K562 (cell line): Measurements from ENCODE around the gene THAP9. TPM values are rescaled to one million over a fixed set of nuclear protein-coding genes. Genes with fewer than 3 reads are reported as not detected.

ENCODE experiments used
- BRD4 ChIP-seq: fragments of 200-600 bp; sonication (generic); IDR thresholded peaks from 2 replicates; pipeline ENCODE4 v1.6.1; 2017; ENCODE audit warnings: inconsistent platforms
- CBX1 ChIP-seq: sonication (generic); IDR thresholded peaks from 2 replicates; pipeline ENCODE4 v1.6.1; 2016; ENCODE audit warnings: antibody characterized with exemption, low read depth, mild to moderate bottlenecking
- CBX3 ChIP-seq, 2 experiments: IDR thresholded peaks; 1 replicate in 1 of 2; 2 replicates in 1 of 2; pipeline ENCODE4 v1.6.1; 2012; ENCODE audit warnings: inconsistent platforms in 2 of 2, low read length in 2 of 2, borderline replicate concordance in 1 of 2, control low read depth in 1 of 2
- FOSL1 ChIP-seq: fragments of 200-800 bp; sonication (Bioruptor generic); conservative IDR thresholded peaks from 2 replicates; pipeline ENCODE4 v1.6.1; 2016; ENCODE audit warnings: missing genetic modification characterization, missing compliant biosample characterization
- HMGN3 ChIP-seq: IDR thresholded peaks from 2 replicates; pipeline ENCODE4 v1.6.1; 2011; ENCODE audit warnings: borderline replicate concordance, low read depth, mild to moderate bottlenecking, mixed read lengths, low read length; ENCODE audit not compliant: insufficient read length; ENCODE audit errors: extremely low read depth
- MGA ChIP-seq: fragments of 450-650 bp; IDR thresholded peaks from 2 replicates; pipeline ENCODE4 v1.6.1; 2016; ENCODE audit warnings: mild to moderate bottlenecking, moderate library complexity
- MTF1 ChIP-seq: fragments of 250-450 bp; sonication (Bioruptor Pico); IDR thresholded peaks from 2 replicates; pipeline ENCODE4 v1.9.0; 2021; ENCODE audit warnings: moderate library complexity, mild to moderate bottlenecking, inconsistent platforms, borderline replicate concordance
- SMAD4 ChIP-seq: fragments of 250-450 bp; sonication (Bioruptor Pico); conservative IDR thresholded peaks from 2 replicates; pipeline ENCODE4 v1.8.0; 2021; ENCODE audit warnings: inconsistent platforms, mild to moderate bottlenecking, moderate library complexity
- TCF3 ChIP-seq: sonication (generic); formaldehyde crosslinking; IDR thresholded peaks from 2 replicates; pipeline ENCODE4 v1.4.0; 2020; ENCODE audit warnings: mild to moderate bottlenecking, missing genetic modification reagents
- ZNF316 ChIP-seq: fragments of 450-650 bp; IDR thresholded peaks from 2 replicates; pipeline ENCODE4 v1.6.1; 2016
- ZNF740 ChIP-seq, 3 experiments: fragments of 200-800 bp in 1 of 3; sonication (Bioruptor generic) in 1 of 3; sonication (generic) in 1 of 3; formaldehyde crosslinking in 1 of 3; IDR thresholded peaks; 2 replicates each; pipeline versions ENCODE4 v1.6.1 to v1.8.0; 2016 to 2022; ENCODE audit warnings: mild to moderate bottlenecking in 2 of 3, missing compliant biosample characterization in 2 of 3, missing genetic modification characterization in 2 of 3, missing genetic modification reagents in 1 of 3
- polyA plus RNA-seq, 8 experiments: library from polyadenylated mRNA; depleted of rRNA in 4 of 8; stranded (reverse) in 5 of 8; unstranded in 3 of 8; fragments of >200 nt; fragmentation: Nextera tagmentation in 2 of 8; fragmentation: Illumina TruSeq in 1 of 8; extraction: Ambion mirVana in 2 of 8; extraction: Trizol in 1 of 8; gene quantifications; 2 replicates each; pipeline versions ENCODE4 v1.2.1 to v1.2.3, GENCODE V29; 2011 to 2014; ENCODE audit warnings: inconsistent platforms in 1 of 8, missing spikeins in 1 of 8
- total RNA-seq, 7 experiments: library from RNA; depleted of rRNA in 6 of 7; stranded (reverse); fragments of >200 nt in 6 of 7; fragmentation: Illumina TruSeq in 2 of 7; extraction: Trizol in 2 of 7; gene quantifications; 2 replicates each; pipeline versions ENCODE4 v1.2.1 to v1.2.3, GENCODE V29; 2011 to 2021; ENCODE audit warnings: low replicate concordance in 1 of 7
- TF ChIP-seq, protein P1 (sequence below): fragments of 450-650 bp; conservative IDR thresholded peaks from 2 replicates; pipeline ENCODE4 v1.6.1; 2016; ENCODE audit warnings: missing genetic modification characterization, low read depth, mild to moderate bottlenecking, control low read depth, missing compliant biosample characterization

THAP9 gene
- total and polyA plus RNA-seq, 9 of the 15 experiments (the other 6 are each of a cell fraction or from before 2014, with no cell fraction given): 3.4 to 7.0 (median 5.4) TPM

DNA sequence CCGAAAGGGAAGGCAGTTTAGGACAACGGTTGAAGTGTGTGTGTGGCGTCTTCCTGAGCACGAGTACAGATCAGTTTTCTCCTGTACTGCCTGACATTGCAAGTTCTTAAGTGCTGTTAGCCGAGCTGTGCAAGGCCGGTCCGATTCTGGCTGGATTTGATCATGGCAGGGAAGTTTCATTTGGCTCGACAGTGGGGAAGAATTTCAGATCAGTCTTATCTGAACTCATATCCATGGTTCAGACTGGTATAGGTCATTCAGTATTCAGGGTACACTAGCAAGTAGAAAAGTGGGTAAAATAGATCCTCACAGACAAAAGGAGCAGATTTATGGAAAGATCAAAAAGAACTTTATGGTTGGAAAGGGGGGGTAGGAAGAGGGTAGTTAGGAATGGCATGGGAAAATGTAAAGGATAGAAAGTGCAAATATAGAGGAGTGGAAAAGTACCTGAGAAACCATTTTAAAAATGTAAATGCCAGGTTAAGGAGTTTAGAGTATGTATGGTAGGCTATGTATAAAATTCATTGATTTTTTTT is 716 bp downstream of the THAP9 start (continued):
- TF ChIP-seq CBX3 (IDR thresholded peaks at IDR 0.05; ENCODE audit: borderline replicate concordance in 1 of 2, low read length in 2 of 2): no peak; a peak in 1 of 3 replicates
- TF ChIP-seq FOSL1 (tag): no peak; the same call in 1 of the 2 replicates
- TF ChIP-seq ZNF316: no peak
- no peak for TF ChIP-seq MTF1
- no peak for TF ChIP-seq SMAD4 (CRISPR knock-in tag)
- TF ChIP-seq CBX1: no peak
- TF ChIP-seq HMGN3: no peak
- TF ChIP-seq BRD4: peak; percentile 80; the same call in 1 of the 2 replicates
- TF ChIP-seq MGA: no peak
- no peak for TF ChIP-seq TCF3 (CRISPR knock-in tag)
- TF ChIP-seq, protein P1, sequence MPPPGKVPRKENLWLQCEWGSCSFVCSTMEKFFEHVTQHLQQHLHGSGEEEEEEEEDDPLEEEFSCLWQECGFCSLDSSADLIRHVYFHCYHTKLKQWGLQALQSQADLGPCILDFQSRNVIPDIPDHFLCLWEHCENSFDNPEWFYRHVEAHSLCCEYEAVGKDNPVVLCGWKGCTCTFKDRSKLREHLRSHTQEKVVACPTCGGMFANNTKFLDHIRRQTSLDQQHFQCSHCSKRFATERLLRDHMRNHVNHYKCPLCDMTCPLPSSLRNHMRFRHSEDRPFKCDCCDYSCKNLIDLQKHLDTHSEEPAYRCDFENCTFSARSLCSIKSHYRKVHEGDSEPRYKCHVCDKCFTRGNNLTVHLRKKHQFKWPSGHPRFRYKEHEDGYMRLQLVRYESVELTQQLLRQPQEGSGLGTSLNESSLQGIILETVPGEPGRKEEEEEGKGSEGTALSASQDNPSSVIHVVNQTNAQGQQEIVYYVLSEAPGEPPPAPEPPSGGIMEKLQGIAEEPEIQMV (tag): no peak
- TF ChIP-seq ZNF740 (CRISPR knock-in tag; IDR thresholded peaks at IDR 0.05): no peak
- TF ChIP-seq ZNF740 (tag; IDR thresholded peaks at IDR 0.05): no peak
